Sigmoid colon (tissue), 7 donors: ENCODE measurements around the gene GPD2. TPM values are rescaled to one million over a fixed set of nuclear protein-coding genes. Genes with fewer than 3 reads are reported as not detected.

Source experiments
- DNase-seq: peaks from one replicate; pipeline ENCODE4 v3.0.0-alpha.2; 2019
- H3K27ac ChIP-seq, 4 donors: fragments of 200-600 bp; sonication (generic); one replicate each; pipeline ENCODE4 v1.5.1; 2016 to 2019; ENCODE audit warnings: mild to moderate bottlenecking in 1 of 4
- H3K27me3 ChIP-seq, 3 donors: fragments of 200-600 bp; sonication (generic); one replicate each; pipeline ENCODE4 v1.5.1; 2019; ENCODE audit warnings: mild to moderate bottlenecking in 1 of 3
- H3K36me3 ChIP-seq, 4 donors: fragments of 200-600 bp; sonication (generic); one replicate each; pipeline ENCODE4 v1.5.1; 2016 to 2019
- H3K4me1 ChIP-seq, 4 donors: fragments of 200-600 bp; sonication (generic); one replicate each; pipeline ENCODE4 v1.5.1; 2017 to 2019
- H3K4me3 ChIP-seq, 4 donors: fragments of 200-600 bp; sonication (generic); one replicate each; pipeline ENCODE4 v1.5.1; 2017 to 2019; ENCODE audit warnings: mild to moderate bottlenecking in 2 of 4, moderate library complexity in 1 of 4
- H3K9me3 ChIP-seq, 4 donors: fragments of 200-600 bp in 3 of 4; sonication (generic) in 3 of 4; one replicate each; pipeline versions ENCODE4 v1.5.1 to v1.6.1; 2013 to 2019
- EP300 ChIP-seq, 4 donors: sonication (generic); formaldehyde crosslinking; IDR thresholded peaks; one replicate each; pipeline ENCODE4 v1.6.1; 2017; ENCODE audit warnings: antibody characterized with exemption in 4 of 4
- POLR2A ChIP-seq, 2 donors: fragments of 450-650 bp; IDR thresholded peaks; one replicate each; pipeline ENCODE4 v1.6.1; 2016; ENCODE audit warnings: antibody characterized with exemption in 2 of 2, mild to moderate bottlenecking in 2 of 2, moderate library complexity in 2 of 2
- POLR2AphosphoS5 ChIP-seq, 4 donors: sonication (generic); formaldehyde crosslinking; IDR thresholded peaks; one replicate each; pipeline ENCODE4 v1.6.1; 2017; ENCODE audit warnings: antibody characterized with exemption in 4 of 4
- WGBS, 2 donors: extraction: QIAGEN DNeasy Blood & Tissue Kit; methylation state at CpG; one replicate each; pipeline ENCODE4 v1.1.7; 2013; 5-methylcytosine and 5-hydroxymethylcytosine counted together
- intact Hi-C: fragments of 100-400 bp; cut with DNase I; formaldehyde crosslinking; loops from one replicate; pipeline ENCODE4 v1.15.1; 2023
- polyA plus RNA-seq, 3 donors: library from polyadenylated mRNA; stranded (reverse); fragments of 200-250 nt; gene quantifications; one replicate each; pipeline ENCODE4 v1.2.3, GENCODE V29; 2013
- total RNA-seq, 4 donors: library from RNA; depleted of rRNA; stranded (reverse); fragments of >200 nt; gene quantifications; one replicate each; pipeline ENCODE4 v1.1.0, GENCODE V29; 2016
- TF ChIP-seq, protein P1 (sequence below), 4 experiments: fragments of 450-650 bp in 3 of 4; fragments of 200-600 bp in 1 of 4; IDR thresholded peaks; one replicate each; pipeline ENCODE4 v1.5.1; 2016 to 2019; ENCODE audit warnings: antibody characterized with exemption in 4 of 4, mild to moderate bottlenecking in 3 of 4, moderate library complexity in 2 of 4
- donor health status: healthy with polysubstance abuse.
- donor health status: Bipolar disorder and iron deficiency.
- donor health status: healthy.

The GPD2 gene
- total and polyA plus RNA-seq, 7 donors: 13.2 to 44.6 (median 16.3) TPM

- no peaks in the 10 kb centered on the region for H3K9me3 ChIP-seq
- no peak overlapping the region for H3K4me3 ChIP-seq
- intact Hi-C loops: loop anchor here (2.0 kb wide), 1 partner anchor 34 kb away; the partner anchor contains the start of gene GPD2
- H3K36me3 ChIP-seq: no peaks in the 10 kb centered on the region
- H3K27me3 ChIP-seq: no peaks in the 10 kb centered on the region
- 49 to 66% methylated on average over 8 of the region's 8 CpGs for WGBS, 2 donors
- TF ChIP-seq POLR2AphosphoS5 (IDR thresholded peaks at IDR 0.05) (no peak), POLR2A (IDR thresholded peaks at IDR 0.05) (no peak), EP300 (IDR thresholded peaks at IDR 0.05) (no peak)
- TF ChIP-seq, protein P1, sequence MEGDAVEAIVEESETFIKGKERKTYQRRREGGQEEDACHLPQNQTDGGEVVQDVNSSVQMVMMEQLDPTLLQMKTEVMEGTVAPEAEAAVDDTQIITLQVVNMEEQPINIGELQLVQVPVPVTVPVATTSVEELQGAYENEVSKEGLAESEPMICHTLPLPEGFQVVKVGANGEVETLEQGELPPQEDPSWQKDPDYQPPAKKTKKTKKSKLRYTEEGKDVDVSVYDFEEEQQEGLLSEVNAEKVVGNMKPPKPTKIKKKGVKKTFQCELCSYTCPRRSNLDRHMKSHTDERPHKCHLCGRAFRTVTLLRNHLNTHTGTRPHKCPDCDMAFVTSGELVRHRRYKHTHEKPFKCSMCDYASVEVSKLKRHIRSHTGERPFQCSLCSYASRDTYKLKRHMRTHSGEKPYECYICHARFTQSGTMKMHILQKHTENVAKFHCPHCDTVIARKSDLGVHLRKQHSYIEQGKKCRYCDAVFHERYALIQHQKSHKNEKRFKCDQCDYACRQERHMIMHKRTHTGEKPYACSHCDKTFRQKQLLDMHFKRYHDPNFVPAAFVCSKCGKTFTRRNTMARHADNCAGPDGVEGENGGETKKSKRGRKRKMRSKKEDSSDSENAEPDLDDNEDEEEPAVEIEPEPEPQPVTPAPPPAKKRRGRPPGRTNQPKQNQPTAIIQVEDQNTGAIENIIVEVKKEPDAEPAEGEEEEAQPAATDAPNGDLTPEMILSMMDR (IDR thresholded peaks at IDR 0.05): no peak
- H3K4me1 ChIP-seq: peaks cover 0 to 43% (median 31%) of the 10 kb centered on the region in 4 donors
- DNase-seq: no peak
- peak overlapping the region in 2 of 4 donors; percentile 16 to 25 for H3K27ac ChIP-seq
Observed at GRCh38 chr2:156470975-156471583, 34.9 kb downstream of the GPD2 start.

- no peak for DNase-seq
- Histone ChIP-seq H3K27me3 (no peaks in the 10 kb centered on the region), H3K4me1 (peaks cover 0 to 43% (median 32%) of the 10 kb centered on the region in 4 donors), H3K9me3 (no peaks in the 10 kb centered on the region), H3K4me3 (no peak overlapping the region), H3K36me3 (no peaks in the 10 kb centered on the region), H3K27ac (peak overlapping the region in 2 of 4 donors; percentile 16 to 25)
- TF ChIP-seq EP300 (IDR thresholded peaks at IDR 0.05) (no peak), POLR2A (IDR thresholded peaks at IDR 0.05) (no peak), POLR2AphosphoS5 (IDR thresholded peaks at IDR 0.05) (peak in 2 of 4 donors; percentile 23 to 45)
- TF ChIP-seq, protein P1 (IDR thresholded peaks at IDR 0.05): no peak
- intact Hi-C loops: loop anchor here (2.0 kb wide), 1 partner anchor 35 kb away; the partner anchor contains the start of gene GPD2
Observed at GRCh38 chr2:156471762-156472161, 35.6 kb downstream of the GPD2 start.

- Histone ChIP-seq H3K4me1 (peaks cover 0 to 39% (median 26%) of the 10 kb centered on the region in 4 donors), H3K36me3 (no peaks in the 10 kb centered on the region), H3K9me3 (no peaks in the 10 kb centered on the region), H3K27me3 (no peaks in the 10 kb centered on the region), H3K27ac (no peak overlapping the region), H3K4me3 (no peak overlapping the region)
- intact Hi-C loops: no loop called here
- no peak for DNase-seq
- TF ChIP-seq EP300 (IDR thresholded peaks at IDR 0.05) (no peak), POLR2AphosphoS5 (IDR thresholded peaks at IDR 0.05) (no peak), POLR2A (IDR thresholded peaks at IDR 0.05) (no peak)
- TF ChIP-seq, protein P1 (IDR thresholded peaks at IDR 0.05): no peak
Observed at GRCh38 chr2:156472686-156473085, 36.5 kb downstream of the GPD2 start.

DNA sequence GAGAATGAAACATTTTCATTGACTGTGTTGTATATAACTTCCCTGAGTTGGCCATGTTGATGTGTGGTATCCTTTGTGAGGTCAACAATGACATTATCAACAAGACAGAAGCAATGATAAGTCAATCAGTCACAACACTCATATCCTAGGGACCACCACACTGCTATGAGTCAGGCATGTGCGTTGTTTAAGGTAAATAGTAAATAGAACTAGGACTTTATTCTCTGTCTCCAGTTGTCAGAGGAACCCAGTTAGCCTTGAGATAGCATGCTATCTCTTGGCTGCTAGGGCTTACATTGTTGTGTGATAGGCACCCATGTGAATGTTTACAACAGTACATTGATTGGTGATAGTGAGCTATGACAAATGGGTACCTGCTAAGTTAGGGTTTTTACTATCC, 37.3 kb downstream of the GPD2 start:
- intact Hi-C loops: no loop called here
- WGBS, 2 donors: 92 to 96% methylated on average over 1 of the region's 1 CpG
- Histone ChIP-seq H3K4me3 (no peak overlapping the region), H3K36me3 (no peaks in the 10 kb centered on the region), H3K27ac (no peak overlapping the region), H3K27me3 (no peaks in the 10 kb centered on the region), H3K9me3 (no peaks in the 10 kb centered on the region), H3K4me1 (peaks cover 0 to 39% (median 25%) of the 10 kb centered on the region in 4 donors)
- DNase-seq: no peak
- no peak for TF ChIP-seq EP300 (IDR thresholded peaks at IDR 0.05)
- TF ChIP-seq, protein P1 (IDR thresholded peaks at IDR 0.05): no peak
- TF ChIP-seq POLR2AphosphoS5 (IDR thresholded peaks at IDR 0.05): no peak
- TF ChIP-seq POLR2A (IDR thresholded peaks at IDR 0.05): no peak

DNA sequence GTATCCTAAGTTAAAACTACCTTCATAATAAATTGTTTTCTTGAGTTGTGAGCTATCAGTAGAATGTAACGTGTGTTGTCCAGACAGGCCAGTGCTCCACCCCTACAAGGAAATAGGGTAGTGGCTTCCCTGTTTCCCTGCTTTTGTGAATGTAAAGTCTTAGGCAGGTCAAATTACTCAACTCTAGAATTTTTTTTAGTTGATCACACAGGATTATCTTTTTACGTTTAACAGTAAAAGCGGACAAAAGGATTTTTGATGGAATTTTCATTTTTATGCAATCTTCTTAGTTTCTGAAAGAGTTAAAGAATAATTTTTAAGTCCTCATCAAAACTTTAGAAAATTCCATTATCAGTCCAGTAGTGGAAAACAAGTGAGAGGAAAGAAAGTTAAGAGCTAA, 38.2 kb downstream of the GPD2 start:
- Histone ChIP-seq H3K9me3 (no peaks in the 10 kb centered on the region), H3K27me3 (no peaks in the 10 kb centered on the region), H3K27ac (no peak overlapping the region), H3K36me3 (no peaks in the 10 kb centered on the region), H3K4me1 (peaks cover 0 to 39% (median 25%) of the 10 kb centered on the region in 4 donors), H3K4me3 (no peak overlapping the region)
- intact Hi-C loops: no loop called here
- no peak for DNase-seq
- WGBS, 2 donors: 59 to 86% methylated on average over 3 of the region's 3 CpGs
- TF ChIP-seq POLR2AphosphoS5 (IDR thresholded peaks at IDR 0.05): no peak
